GM12873 (cell line): ENCODE measurements around the gene MARCHF10.

ENCODE experiments used
- TF ChIP-seq, protein P1 (sequence below): IDR thresholded peaks from 2 replicates; pipeline ENCODE4 v1.5.1; 2012; ENCODE audit warnings: low read depth, mild to moderate bottlenecking, moderate library complexity, low read length, control low read depth; ENCODE audit not compliant: insufficient read depth; ENCODE audit errors: missing control alignments

MARCHF10 gene

DNA sequence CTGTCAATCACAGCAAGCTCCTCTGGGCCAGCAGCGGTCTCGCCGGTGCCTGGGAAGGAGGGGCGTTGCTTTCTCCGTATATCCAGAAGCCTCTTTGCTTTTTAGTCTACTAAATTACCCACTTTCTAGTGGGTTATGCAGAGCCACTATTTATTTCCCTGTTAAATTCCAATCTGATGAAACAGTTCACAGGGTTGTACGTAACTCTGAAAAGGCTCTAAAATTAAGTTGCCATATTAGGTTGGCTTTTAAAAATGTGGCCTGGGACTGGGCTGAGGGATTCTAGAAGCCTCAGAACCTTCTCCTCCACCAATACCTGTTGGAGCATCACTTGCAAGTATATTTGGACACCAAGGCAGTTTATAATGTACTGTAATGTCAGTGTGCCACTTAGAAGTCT, 27.2 kb downstream of the MARCHF10 start:
- TF ChIP-seq, protein P1, sequence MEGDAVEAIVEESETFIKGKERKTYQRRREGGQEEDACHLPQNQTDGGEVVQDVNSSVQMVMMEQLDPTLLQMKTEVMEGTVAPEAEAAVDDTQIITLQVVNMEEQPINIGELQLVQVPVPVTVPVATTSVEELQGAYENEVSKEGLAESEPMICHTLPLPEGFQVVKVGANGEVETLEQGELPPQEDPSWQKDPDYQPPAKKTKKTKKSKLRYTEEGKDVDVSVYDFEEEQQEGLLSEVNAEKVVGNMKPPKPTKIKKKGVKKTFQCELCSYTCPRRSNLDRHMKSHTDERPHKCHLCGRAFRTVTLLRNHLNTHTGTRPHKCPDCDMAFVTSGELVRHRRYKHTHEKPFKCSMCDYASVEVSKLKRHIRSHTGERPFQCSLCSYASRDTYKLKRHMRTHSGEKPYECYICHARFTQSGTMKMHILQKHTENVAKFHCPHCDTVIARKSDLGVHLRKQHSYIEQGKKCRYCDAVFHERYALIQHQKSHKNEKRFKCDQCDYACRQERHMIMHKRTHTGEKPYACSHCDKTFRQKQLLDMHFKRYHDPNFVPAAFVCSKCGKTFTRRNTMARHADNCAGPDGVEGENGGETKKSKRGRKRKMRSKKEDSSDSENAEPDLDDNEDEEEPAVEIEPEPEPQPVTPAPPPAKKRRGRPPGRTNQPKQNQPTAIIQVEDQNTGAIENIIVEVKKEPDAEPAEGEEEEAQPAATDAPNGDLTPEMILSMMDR: no peak

DNA sequence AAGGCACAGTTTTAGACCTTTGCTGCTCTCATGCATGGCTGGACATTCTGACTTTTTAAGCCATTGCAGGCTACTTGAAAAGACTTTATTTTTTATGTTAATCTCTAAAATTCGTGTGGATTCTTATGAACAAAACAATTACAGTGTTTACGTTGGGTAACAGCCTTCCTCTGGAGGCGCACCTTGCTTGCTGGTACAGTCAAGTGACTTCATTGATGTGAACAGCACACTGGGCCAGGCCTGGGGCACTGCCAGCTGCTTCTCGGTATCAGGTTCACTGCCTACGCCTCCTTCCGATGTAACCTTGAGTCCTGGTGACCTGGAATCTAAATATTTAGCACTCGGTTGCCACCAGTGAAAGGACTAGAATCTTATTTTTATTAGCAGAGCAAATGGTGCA, 27.8 kb downstream of the MARCHF10 start:
- TF ChIP-seq, protein P1: no peak

DNA sequence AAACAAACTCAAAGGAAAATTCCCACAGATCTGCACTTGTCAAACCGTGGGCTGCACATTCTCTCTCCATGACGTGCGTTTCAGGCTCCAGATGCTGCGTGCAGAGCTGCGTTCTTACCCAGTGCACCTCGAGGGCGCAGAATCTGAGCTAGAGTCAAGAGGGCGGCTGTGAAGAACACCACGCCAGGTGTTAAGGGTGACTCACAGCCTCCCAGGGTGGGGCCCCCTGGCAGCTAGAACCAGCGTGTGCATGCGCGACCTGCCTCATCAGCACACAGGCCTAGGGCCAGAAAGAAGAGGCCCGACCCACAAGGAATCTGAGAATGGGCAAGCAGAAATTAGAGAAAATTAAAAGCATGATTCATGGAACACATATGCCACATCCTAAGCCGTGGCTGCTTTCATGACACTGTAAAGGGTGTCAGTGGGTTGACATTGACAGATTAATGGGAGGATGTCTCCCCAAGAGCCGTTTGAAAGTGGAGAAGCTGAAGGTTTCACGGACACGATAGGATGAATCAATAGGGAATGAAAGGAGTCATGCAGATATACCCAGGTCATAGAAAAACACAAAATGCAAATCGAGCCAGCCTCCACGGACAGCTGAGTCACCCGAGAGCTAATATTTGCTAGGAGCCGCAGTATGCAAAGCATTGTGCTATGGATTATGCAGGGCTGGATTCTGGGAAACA, 29.0 kb downstream of the MARCHF10 start:
- TF ChIP-seq, protein P1: no peak

DNA sequence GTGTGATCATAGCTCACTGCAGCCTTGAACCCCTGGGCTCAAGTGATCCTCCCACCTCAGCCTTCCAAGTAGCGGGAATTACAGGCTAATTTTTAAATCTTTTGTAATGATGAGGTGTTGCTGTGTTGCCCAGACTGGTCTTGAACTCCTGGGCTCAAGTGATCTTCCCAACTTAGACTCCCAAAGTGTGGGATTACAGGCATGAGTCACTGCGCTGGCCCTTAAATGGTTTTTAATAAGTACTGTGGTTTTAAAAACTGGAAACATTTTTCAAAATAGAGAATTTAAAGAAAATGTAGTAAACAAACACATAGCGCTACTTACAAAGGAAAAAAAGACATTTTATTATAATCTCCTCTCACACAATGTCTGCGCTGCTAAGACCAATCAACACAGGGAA, 32.2 kb downstream of the MARCHF10 start:
- TF ChIP-seq, protein P1: no peak

DNA sequence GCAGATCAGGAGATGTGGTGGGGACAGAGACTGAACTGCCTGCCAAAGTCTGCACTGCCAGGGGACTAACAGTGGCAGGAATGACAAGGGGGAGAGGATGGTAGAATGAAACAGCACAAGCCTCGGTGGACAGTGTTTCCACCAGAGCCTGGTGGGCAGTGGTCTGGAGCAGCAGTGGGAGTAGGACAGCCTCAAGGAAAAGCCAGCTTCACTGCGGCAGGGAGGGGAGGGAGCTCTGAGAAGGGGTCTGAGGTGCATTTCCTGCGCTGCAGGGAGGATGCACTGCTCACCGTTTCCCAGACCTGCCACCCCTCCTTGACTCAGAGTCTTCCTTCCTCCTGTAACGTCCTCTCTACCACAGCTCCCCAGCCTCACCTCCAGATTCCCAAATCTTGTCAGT, 33.8 kb downstream of the MARCHF10 start:
- TF ChIP-seq, protein P1: no peak

DNA sequence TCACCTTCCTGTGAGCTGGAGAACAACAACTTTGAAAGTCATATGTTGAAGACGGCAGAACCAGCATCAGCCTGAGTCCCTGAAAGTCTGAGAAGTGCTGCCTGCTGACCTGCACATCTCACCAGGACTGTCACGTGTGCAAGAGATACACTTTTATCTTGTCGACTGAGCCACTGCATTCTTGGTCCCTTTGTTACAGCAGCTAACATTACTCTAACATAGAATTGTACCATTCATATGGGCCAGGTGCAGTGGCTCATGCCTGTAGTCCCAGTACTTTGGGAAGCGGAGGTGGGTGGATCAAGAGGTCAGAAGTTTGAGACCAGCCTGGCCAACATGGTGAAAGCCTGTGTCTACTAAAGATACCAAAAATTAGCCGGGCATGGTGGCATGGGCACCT, 40.1 kb downstream of the MARCHF10 start:
- TF ChIP-seq, protein P1: no peak

DNA sequence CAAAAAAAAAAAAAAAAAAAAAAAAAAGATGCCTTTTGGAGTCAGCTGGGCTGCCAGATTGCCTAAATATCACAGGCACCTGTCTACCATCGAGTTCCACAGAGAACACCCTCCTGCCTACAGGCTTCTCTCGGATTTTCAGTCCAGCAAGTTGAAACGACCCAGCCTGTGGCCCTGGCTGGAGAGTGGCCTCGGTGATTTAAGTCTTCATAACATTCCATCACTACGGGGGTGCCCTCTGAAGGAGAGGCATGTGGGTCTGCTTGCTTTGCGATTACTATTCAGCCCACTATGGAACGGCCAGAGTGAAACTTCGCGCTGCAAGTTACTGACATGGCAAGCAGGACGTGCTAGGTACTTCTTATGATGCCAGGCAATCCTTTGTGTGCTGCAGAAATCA, 42.8 kb downstream of the MARCHF10 start:
- TF ChIP-seq, protein P1: no peak
